Nephron (organoid): ENCODE results near the gene CST8.

Source experiments
- H3K27ac Mint-ChIP-seq, 3 experiments: 2 replicates each; pipeline ENCODE4 v1.8.0; 2020; ENCODE audit warnings: mixed read lengths in 3 of 3, mild to moderate bottlenecking in 2 of 3, moderate library complexity in 1 of 3
- H3K27me3 Mint-ChIP-seq: 2 replicates; pipeline ENCODE4 v1.8.0; 2021; ENCODE audit warnings: low read depth, mild to moderate bottlenecking, moderate library complexity, mixed read lengths
- H3K36me3 Mint-ChIP-seq: 2 replicates; pipeline ENCODE4 v1.8.0; 2020; ENCODE audit warnings: low read depth, mixed read lengths
- H3K4me1 Mint-ChIP-seq: 2 replicates; pipeline ENCODE4 v1.8.0; 2020; ENCODE audit warnings: mixed read lengths
- H3K4me3 Mint-ChIP-seq, 3 experiments: 2 replicates each; pipeline ENCODE4 v1.8.0; 2020; ENCODE audit warnings: mild to moderate bottlenecking in 3 of 3, mixed read lengths in 3 of 3, moderate library complexity in 2 of 3
- H3K9me3 Mint-ChIP-seq: 2 replicates; pipeline ENCODE4 v1.8.0; 2020; ENCODE audit warnings: mixed read lengths
- TF ChIP-seq, protein P1 (sequence below), 3 experiments: fragments of 200-600 bp; sonication (generic); IDR thresholded peaks; one replicate each; pipeline ENCODE4 v1.5.0; 2021; ENCODE audit warnings: antibody characterized with exemption in 3 of 3; ENCODE audit not compliant: unreplicated experiment in 3 of 3

Gene CST8

DNA sequence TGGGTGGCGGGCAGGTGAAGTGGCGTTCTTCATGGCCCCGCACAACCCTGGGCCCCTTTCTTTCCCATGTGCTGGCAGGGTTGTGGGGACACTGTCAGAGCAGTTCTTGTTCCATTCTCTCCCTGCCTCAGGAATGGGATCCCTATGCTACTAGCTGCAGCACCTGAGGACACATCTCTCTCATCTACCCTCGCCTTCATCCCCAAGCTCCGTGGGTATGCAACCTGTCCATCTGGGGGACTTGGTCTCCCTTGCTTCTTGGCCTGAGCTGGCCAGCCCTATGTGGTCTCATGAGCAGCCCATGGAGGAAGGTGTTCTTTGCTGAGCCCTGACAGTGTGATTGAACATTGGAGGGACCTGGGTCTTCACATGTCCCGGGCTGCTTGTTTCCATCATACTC is 53.2 kb downstream of the CST8 start:
- Mint-ChIP-seq H3K4me3 (no peak overlapping the region), H3K9me3 (no peaks in the 10 kb centered on the region), H3K4me1 (no peaks in the 10 kb centered on the region), H3K27me3 (peaks cover 2% of the 10 kb centered on the region), H3K36me3 (no peaks in the 10 kb centered on the region), H3K27ac (no peak overlapping the region)
- TF ChIP-seq, protein P1, sequence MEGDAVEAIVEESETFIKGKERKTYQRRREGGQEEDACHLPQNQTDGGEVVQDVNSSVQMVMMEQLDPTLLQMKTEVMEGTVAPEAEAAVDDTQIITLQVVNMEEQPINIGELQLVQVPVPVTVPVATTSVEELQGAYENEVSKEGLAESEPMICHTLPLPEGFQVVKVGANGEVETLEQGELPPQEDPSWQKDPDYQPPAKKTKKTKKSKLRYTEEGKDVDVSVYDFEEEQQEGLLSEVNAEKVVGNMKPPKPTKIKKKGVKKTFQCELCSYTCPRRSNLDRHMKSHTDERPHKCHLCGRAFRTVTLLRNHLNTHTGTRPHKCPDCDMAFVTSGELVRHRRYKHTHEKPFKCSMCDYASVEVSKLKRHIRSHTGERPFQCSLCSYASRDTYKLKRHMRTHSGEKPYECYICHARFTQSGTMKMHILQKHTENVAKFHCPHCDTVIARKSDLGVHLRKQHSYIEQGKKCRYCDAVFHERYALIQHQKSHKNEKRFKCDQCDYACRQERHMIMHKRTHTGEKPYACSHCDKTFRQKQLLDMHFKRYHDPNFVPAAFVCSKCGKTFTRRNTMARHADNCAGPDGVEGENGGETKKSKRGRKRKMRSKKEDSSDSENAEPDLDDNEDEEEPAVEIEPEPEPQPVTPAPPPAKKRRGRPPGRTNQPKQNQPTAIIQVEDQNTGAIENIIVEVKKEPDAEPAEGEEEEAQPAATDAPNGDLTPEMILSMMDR (IDR thresholded peaks at IDR 0.05; ENCODE audit: unreplicated experiment in 3 of 3): no peak
